Stimulated activated CD4-positive, alpha-beta T cell treated with anti-CD3 and anti-CD28 coated beads, Interleukin-1b, Interleukin-23, amount 100 ng/mL, for 24 hours (primary cell): ENCODE results near the gene KCND2.

Experiments
- DNase-seq, 4 experiments: peaks; one replicate each; pipeline ENCODE4 v3.0.0-alpha.2; 2020; ENCODE audit warnings: low read depth in 4 of 4, low spot score in 1 of 4

The KCND2 gene

GRCh38 chr7:120797026-120797645 is 524.2 kb downstream of the KCND2 start:
- no peak for DNase-seq

GRCh38 chr7:120799147-120799546 is 526.2 kb downstream of the KCND2 start:
- DNase-seq: no peak
